Erythroblast (primary cell): Measurements from ENCODE around the gene B3GNT7.

ENCODE experiments used
- DNase-seq, 2 experiments: peaks; one replicate each; lab custom pipeline; 2025; lab: John Stamatoyannopoulos, UW
- GATA1 ChIP-seq: IDR thresholded peaks from 2 replicates; pipeline ENCODE4 v1.6.1; 2011; ENCODE audit warnings: low read depth, mild to moderate bottlenecking, control low read depth, low read length, moderate library complexity
- POLR2A ChIP-seq: IDR thresholded peaks from 2 replicates; pipeline ENCODE4 v1.6.1; 2011; ENCODE audit warnings: mild to moderate bottlenecking, low read length

Gene B3GNT7

DNA sequence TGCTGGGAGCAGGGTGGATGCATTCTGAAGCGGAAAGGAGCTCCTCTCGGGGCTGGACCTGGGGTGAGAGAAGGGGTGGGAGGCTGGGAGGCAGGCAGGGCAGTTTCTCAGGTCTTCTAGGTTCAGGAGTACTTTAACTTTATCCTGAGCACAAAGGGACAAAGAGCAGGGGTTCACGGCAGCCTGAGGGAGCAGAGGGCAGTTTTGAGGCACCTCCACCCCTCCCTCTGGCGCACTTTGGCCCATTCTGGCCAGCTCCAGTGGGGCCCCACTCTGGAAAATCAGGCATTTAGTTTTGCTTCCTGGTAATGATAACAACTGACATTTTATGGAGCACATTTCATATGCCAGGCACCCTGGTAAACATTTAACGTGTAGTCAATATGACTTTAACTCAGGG lies 14.3 kb downstream of the B3GNT7 start:
- no peak for TF ChIP-seq GATA1
- no peak for DNase-seq

DNA sequence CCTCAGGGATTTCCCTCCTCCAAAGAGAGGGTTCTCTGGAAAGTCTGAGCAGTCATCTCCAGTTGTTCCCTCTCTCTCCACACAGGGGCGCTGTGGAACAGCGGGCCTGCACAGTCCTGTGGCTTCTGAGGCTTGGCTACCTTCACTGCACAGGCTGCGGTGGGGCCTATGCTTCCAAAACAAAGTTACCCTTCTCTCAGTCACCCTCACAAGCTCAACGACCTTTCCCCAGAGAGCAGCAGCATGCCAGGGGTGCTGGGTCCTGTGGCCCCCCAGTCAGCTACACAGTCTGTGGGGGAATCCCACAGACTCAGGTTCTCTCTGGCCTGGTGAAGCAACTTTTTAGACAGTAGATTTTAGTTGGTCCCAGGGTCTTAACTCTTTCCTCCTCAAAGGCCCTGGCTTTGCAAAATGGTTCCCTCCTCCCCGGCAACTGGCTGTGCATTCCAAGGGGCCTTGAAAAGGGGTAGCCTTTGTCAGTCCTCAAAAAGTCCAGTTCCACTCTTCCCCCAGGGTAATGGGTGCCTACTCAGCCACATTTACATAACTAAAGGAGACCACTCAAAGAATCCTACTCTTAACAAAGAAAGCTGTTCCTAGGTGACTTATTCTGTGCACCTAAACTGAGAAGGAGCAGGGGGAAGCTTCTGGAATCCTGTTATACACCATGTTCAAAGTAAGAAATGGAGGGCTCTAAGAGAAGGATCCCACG lies 14.9 kb downstream of the B3GNT7 start:
- TF ChIP-seq POLR2A: no peak
- no peak for TF ChIP-seq GATA1
- DNase-seq: peak; percentile 34 to 40

DNA sequence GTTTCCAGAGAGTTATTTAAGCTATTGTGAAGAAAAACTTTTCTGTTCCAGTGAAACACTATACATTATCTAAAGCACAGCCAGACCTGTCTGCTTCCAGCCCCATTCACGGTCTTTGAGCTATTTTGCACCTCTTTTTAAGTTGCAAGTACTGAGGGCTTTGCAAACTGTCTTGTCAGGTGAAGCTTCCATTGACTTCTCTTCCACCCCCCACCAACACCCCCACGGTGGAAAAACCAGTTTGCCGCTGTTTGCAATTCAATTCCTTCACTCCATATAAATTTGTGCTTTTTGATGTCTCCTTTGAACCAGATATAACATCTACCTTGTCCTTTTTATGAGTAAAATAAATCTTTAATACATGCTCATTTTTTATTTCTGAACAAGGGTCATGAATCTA lies 15.7 kb downstream of the B3GNT7 start:
- TF ChIP-seq POLR2A: no peak
- TF ChIP-seq GATA1: no peak

DNA sequence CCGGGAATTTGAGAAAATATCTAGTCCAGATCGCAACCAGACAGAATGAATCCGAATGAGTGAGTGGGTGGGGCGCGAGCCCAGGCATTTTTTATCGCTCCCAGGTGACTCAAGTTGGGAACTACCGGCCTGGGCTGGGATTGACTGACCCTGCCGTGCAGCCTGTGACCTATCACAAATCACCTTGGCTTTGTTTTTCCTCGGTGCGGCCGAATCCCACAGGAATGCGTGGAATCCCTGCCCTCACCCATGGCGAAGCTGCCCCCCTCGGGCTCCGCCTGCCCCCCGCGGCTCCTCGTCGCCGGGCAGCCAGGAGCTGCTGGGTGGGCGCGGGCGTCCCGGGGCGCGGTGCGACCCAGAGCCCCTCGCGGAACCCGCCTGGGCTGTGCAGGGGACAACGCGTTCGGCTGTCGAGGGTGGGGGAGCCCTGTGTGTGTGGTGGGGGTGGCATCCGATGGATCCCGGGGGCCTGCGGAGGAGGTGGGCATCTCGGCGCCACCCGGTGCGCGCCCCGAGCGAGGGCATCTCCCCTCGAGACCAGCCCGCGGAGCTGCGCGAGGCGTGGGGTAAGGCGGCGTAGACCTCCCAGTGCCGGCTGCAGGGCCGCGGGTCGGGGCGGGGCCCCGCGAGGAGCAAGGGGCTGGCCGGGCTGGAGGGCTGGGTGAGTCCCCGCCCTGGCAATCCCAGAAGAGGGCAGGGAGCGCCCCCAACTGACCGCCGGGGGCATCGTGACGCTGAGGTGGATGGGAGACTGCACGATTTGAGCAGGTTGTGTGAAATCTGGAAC lies 16.5 kb downstream of the B3GNT7 start:
- TF ChIP-seq GATA1 (no peak), POLR2A (no peak)
- peak; percentile 74 to 79 for DNase-seq

More for the DNA sequence above, 15.7 kb downstream of the B3GNT7 start:
- DNase-seq: no peak

DNA sequence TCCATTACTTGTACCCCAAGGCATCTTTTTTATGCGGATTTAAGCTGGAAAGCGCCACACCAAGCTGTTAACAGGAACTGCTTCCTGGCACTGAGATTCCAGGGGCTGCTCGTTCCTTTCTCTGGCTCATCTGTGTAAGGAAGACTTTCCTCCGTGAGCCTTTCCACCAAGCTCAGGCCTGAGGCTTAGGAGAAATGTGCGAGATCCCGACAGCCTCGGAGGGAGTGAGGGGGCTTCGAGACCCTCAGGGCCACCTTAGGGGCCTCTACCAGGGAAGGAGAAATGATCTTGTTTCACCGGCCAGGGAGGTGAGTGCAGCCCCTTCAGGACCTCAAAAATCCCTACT lies 17.1 kb downstream of the B3GNT7 start:
- TF ChIP-seq POLR2A (no peak), GATA1 (no peak)
- no peak for DNase-seq

DNA sequence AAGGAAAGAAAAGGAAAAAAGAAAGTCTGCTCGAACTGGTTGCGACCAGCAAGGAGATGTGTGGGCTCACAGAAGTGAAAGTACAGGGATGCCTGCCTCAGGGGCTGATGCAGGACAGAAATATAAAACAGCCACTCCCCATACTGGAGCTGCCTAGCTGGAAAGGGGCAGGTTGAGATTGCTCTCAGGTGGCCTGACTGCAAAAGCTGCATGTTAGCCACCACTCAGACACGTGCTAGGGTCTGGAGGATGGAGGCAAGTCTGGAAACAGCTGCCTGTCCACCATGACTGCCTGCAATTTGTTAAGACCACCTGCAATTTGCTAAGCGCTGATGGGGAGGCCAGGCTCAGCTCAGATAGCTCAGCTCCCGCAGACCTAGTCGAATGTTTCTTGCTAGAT lies 17.9 kb downstream of the B3GNT7 start:
- TF ChIP-seq POLR2A: no peak
- TF ChIP-seq GATA1: no peak
- DNase-seq: no peak

DNA sequence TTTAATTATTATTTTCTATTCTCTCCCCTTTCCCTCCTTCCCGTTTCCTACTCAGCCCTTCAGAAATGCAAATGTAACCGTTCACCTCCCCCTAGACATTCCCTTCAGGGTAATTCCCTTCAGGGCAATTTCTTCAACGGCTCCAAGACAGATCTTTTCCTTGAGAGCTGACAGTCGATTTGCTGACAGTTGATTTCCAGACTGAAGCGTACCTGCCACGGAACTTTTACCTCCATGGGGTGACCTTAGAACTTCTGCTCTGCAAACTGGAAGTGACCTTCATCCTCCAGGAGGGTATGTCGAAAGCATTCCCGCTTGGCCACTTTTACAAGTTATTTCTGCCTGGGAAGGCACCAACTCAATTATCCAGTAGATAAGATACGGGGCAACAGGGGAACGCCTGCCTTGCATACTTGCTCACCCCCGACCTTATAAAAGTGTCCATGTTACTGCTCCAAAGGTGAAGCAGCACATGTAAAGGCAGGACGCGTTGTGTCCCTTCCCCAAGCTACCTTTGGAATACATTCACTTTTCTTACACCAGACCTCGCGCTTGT lies 18.5 kb downstream of the B3GNT7 start:
- no peak for DNase-seq
- TF ChIP-seq POLR2A (no peak), GATA1 (no peak)

DNA sequence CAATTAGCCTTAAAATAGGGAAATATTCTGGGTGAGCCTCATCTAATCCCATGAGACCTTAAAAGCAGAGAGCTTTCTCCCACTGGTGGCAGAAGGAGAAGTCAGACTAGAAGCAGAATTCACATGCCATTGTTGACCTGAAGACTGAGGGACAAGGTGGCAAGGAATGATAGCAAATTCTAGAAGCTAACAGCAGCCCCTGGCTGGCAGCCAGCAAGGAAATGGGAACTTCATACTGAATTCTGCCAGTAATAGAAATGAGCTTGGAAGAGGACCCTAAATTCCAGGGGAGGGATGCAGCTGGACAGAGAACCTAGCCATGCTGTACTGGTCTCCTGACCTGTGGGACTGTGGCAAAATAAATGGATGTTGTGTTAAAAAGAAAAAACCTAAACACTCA lies 19.5 kb downstream of the B3GNT7 start:
- DNase-seq: no peak
- TF ChIP-seq GATA1 (no peak), POLR2A (no peak)

DNA sequence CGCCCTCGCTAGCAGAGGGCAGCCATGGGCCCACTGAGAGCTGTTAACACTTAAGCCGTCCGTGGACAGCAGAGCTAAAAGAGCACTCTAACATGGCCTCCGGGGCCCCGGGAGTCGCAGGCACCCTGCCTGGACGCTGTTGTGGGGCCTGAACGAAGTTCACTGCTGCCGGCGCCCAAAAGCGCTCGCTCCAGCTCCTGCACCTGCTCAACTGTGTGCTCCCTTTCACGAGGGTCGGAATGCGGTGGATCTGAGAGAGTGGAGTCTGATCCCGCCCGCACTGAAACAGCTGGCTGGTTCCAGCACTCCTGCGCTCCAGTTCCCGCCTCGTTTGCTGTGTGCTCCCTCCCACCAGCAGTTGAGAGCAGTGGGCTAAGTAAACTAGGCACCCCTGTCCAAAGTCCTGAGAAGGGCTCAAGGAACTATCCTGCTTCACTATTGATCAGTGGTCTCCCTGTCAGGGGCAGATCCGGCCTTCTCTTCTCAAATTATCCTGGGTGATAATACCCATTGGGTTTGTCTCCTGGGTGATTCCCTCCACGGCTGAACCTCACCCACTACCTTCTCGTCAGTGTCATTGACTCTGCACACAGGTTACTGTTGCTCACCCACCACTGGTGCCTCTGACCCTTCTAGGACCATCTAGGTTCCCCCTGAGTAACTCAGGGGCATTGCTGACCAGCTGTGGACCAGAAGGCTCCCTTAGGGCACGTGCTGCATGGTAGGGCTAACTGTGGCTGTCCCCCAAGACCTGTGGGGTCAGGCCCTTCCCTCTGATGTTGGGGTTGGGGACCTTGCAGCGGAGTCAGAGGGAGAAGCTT lies 23.5 kb downstream of the B3GNT7 start:
- no peak for DNase-seq
- TF ChIP-seq GATA1 (no peak), POLR2A (no peak)

DNA sequence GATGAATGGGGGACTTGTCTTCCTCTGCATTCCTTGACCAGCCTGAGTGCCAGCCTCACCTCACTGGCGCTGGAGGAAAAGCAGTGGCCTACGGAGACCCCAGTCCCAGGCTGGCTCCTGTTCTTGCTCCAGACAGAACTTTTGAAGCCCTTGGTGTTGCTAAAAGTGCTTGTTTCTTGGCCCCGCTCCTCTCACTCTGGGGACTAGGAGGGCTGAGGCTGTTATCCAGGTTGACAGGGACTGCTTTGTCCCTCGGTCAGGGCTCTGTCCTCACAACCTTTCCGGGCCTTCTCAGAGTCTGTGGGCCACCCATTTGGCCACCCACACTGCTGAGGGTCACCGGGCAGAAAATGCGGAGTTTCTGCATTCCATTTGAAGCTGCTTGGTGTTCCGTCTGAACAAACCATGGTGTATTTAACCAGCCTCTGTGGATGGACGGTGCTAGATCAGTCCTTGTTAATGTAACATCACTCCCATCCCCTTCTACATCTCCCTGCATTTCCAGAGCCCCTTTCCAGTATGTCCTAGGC lies 25.6 kb downstream of the B3GNT7 start:
- DNase-seq: no peak
- TF ChIP-seq POLR2A (no peak), GATA1 (no peak)

DNA sequence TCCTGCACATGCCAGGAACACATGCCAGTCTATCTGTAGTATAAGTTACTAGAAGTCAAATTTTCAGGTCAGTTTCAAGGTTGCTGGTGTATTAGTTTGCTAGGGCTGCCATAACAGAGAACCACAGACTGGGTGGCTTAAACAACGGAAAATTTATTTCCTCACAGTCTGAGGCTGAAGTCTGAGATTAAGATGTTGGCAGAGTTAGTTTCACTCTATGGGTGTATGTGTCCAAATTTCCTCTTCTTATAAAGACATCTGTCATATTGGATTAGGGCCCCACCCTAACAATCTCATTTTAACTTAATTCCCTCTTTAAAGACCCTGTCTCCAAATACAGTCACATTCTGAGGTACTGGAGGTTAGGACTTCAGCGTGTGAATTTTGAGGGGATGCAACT lies 26.5 kb downstream of the B3GNT7 start:
- TF ChIP-seq GATA1 (no peak), POLR2A (no peak)
- no peak for DNase-seq

DNA sequence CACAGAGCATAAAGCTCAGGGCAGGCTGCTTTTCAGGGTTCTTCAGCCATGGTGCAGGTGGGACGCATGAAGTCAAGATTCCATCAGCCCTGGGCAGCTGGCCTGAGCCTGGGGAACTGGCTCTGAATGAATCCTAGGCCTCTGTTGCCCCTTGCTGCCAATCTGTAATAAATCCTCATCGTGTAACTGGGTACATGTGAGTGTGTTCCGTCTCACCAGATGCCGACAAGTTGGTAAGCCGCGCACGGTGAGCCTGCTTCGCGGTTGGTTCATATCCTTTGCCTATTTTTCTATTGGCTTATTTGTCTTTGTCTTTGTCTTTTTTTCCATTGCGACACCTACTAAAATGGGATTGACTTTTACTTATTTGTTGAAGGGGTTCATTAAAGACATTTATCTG lies 27.7 kb downstream of the B3GNT7 start:
- TF ChIP-seq GATA1 (no peak), POLR2A (no peak)
- DNase-seq: no peak

DNA sequence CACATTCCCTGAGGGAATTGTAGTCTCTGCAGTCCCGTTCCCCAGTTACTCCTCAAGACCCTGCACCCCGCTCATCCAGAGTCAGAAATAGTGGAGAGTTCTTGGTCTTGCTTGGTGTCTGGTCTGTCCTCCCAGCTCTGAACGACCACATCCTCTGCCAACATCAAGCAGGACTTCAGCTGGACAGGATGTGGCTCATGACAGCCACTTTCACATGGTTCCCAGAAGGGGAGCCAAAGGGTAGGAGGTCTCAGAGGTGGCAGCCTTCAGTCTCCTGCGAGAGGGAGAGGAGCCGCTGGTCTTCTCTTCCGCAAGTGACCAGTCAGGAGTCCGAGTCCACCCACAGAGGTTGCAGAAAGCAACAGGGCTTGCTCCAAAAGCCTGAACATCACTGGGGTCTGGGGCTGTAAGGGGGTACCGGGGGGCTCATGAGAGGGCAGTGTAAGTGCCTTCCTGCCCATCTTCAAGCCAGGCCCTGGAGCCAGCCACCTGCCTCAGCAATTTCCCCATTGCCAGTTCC lies 29.8 kb downstream of the B3GNT7 start:
- TF ChIP-seq POLR2A: no peak
- no peak for TF ChIP-seq GATA1
- no peak for DNase-seq

DNA sequence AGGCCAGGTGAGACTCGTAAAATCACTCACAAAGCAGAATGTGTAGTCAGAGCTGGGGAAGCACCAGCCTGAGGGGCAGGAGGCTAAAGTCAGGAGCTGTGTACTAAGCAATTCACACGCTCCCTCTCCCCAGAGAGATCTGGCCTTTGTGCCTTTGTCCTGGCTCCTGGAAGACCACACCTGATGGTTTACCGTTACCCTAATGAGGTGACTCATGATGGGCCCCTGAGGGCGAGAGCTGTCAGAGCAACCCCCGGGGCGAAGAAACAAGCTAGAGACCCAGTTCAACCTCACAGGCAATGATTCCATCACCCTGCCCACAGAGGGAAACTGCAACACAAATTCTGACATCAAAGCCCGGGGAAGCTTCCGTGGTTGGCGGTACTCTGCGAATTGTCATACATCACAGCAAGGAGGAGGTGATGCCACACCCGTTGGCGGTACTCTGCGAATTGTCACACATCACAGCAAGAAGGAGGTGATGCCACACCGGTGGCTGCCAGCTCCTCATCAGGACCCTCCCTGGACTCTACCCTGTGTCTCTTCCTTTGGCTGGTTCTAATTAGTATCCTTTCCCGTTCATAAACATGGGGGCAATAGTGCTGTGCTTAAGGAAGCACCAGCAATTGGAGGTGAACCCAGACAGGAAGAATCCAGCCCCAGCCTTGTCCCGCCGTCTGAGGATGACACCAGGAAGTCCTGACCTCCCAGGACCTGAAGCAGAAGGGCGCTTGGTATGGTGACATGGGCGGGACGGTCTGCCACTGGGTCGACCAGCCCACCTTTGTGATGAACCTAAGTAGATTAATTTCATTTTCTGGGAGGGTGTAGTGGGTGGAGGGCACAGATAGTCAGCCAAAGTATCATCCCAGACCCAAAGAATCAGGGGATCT lies 30.5 kb downstream of the B3GNT7 start:
- TF ChIP-seq GATA1 (no peak), POLR2A (no peak)
- no peak for DNase-seq
